ENCODE measurements around the gene ZNF396. TPM values are rescaled to one million over a fixed set of nuclear protein-coding genes. Genes with fewer than 3 reads are reported as not detected.

ZNF396 gene
- total RNA-seq, 1 experiment from 2014 or later = 1.0 TPM

- ChIA-PET POLR2A (no interaction called here), CTCF (no interaction called here)
- no peak for ATAC-seq
- Mint-ChIP-seq H3K27ac (no peak overlapping the region), H3K4me3 (no peak overlapping the region), H3K27me3 (ENCODE audit: low read depth) (peaks cover 14% of the 10 kb centered on the region), H3K9me3 (peaks cover 29% of the 10 kb centered on the region), H3K36me3 (peaks cover 19% of the 10 kb centered on the region), H3K4me1 (no peaks in the 10 kb centered on the region)
- DNase-seq (ENCODE audit: low spot score) = no peak
- TF ChIP-seq ZBTB43 (CRISPR knock-in tag; IDR thresholded peaks at IDR 0.05) (no peak), TEAD4 (CRISPR knock-in tag; IDR thresholded peaks at IDR 0.05) (no peak), CBFB (CRISPR knock-in tag; IDR thresholded peaks at IDR 0.05; ENCODE audit: low read depth) (no peak), RORB (CRISPR knock-in tag; IDR thresholded peaks at IDR 0.05) (no peak), ZNF281 (CRISPR knock-in tag; IDR thresholded peaks at IDR 0.05) (no peak), SMAD4 (CRISPR knock-in tag; IDR thresholded peaks at IDR 0.05) (no peak), ARID4B (CRISPR knock-in tag; IDR thresholded peaks at IDR 0.05; ENCODE audit: borderline replicate concordance) (no peak), USF2 (CRISPR knock-in tag; IDR thresholded peaks at IDR 0.05) (no peak), ELF4 (CRISPR knock-in tag; IDR thresholded peaks at IDR 0.05; ENCODE audit: low read depth) (no peak), JUN (CRISPR knock-in tag; IDR thresholded peaks at IDR 0.05) (no peak), ZNF423 (CRISPR knock-in tag; IDR thresholded peaks at IDR 0.05) (no peak)
Measured at GRCh38 chr18:35362531-35362930, 14.6 kb downstream of the ZNF396 start.

- no peak overlapping the region for H3K4me3 Mint-ChIP-seq
- H3K36me3 Mint-ChIP-seq = peaks cover 19% of the 10 kb centered on the region
- DNase-seq (ENCODE audit: low spot score) (no peak), ATAC-seq (no peak)
- H3K27me3 Mint-ChIP-seq (ENCODE audit: low read depth) = peaks cover 14% of the 10 kb centered on the region
- H3K27ac Mint-ChIP-seq = no peak overlapping the region
- no peaks in the 10 kb centered on the region; the same call in 1 of the 2 replicates for H3K4me1 Mint-ChIP-seq
- peaks cover 29% of the 10 kb centered on the region for H3K9me3 Mint-ChIP-seq
- ChIA-PET POLR2A (no interaction called here), CTCF (no interaction called here)
- TF ChIP-seq ZNF416 (CRISPR knock-in tag; IDR thresholded peaks at IDR 0.05) (no peak), CTCF (IDR thresholded peaks at IDR 0.05) (no peak), SP1 (CRISPR knock-in tag; conservative IDR thresholded peaks at IDR 0.05) (no peak), FOXP4 (CRISPR knock-in tag; IDR thresholded peaks at IDR 0.05) (no peak), JUN (CRISPR knock-in tag; IDR thresholded peaks at IDR 0.05) (no peak), TP53 (CRISPR knock-in tag; IDR thresholded peaks at IDR 0.05) (no peak), ZNF671 (CRISPR knock-in tag; IDR thresholded peaks at IDR 0.05) (no peak), ETV6 (CRISPR knock-in tag; IDR thresholded peaks at IDR 0.05) (no peak), NFE2L1 (CRISPR knock-in tag; IDR thresholded peaks at IDR 0.05) (no peak), STAT6 (CRISPR knock-in tag; conservative IDR thresholded peaks at IDR 0.05; ENCODE audit: low read depth) (no peak)
Measured at GRCh38 chr18:35361570-35362321, 15.4 kb downstream of the ZNF396 start.
